K562 (cell line): ENCODE measurements around the gene WDFY2. TPM values are rescaled to one million over a fixed set of nuclear protein-coding genes. Genes with fewer than 3 reads are reported as not detected.

Experiments used
- ATAC-seq: fragments of 200-7000 bp; cut with Tn5 transposase; 3 replicates; pipeline ENCODE4 v1.9.1; 2020; ENCODE audit warnings: moderate library complexity
- BruUV-seq: library from RNA; stranded (reverse); fragments of 400-500 nt; replicated peaks from 2 replicates; lab custom pipeline; 2021; lab: Mats Ljungman, UMichigan
- CTCF ChIA-PET: fragments of 300-600 bp; formaldehyde crosslinking; extraction: SDS; loops from one replicate; lab custom pipeline; 2021; ENCODE audit warnings: low intra/inter-chr PET ratio; lab: Yijun Ruan, JAX
- POLR2A ChIA-PET: fragments of 300-600, 350-650 bp; sonication (Branson Sonifier 250); formaldehyde crosslinking; extraction: SDS; loops from one replicate; lab custom pipeline; 2021; ENCODE audit warnings: antibody characterized with exemption, inconsistent platforms; lab: Yijun Ruan, JAX
- DNase-seq, 4 experiments: peaks; one replicate each; pipeline versions ENCODE4 v3.0.0 to v3.0.0-alpha.2; 2011 to 2018; ENCODE audit warnings: low spot score in 3 of 4, mixed read lengths in 3 of 4; ENCODE audit errors: extremely low read depth in 1 of 4
- FAIRE-seq: peaks from 2 replicates; lab custom pipeline; 2011; peaks lifted over from hg19 to GRCh38; lab: Jason Lieb, UNC
- H2AFZ ChIP-seq: 2 replicates; pipeline ENCODE4 v1.6.0; 2011; ENCODE audit warnings: low read depth, low read length, control low read depth, inconsistent platforms
- H3K27ac ChIP-seq: fragments of 200-600 bp; 3 replicates; pipeline ENCODE4 v1.8.0; 2011; ENCODE audit warnings: low read depth, mild to moderate bottlenecking, control low read depth, inconsistent platforms, low read length, moderate library complexity, mixed read lengths; ENCODE audit errors: extremely low read depth
- H3K27me3 ChIP-seq, 2 experiments: fragments of 300-600 bp in 1 of 2; 2 replicates in 1 of 2; 3 replicates in 1 of 2; pipeline versions ENCODE4 v1.6.0 to v1.8.0; 2011; ENCODE audit warnings: inconsistent platforms in 2 of 2, low read length in 2 of 2, mild to moderate bottlenecking in 1 of 2, mixed read lengths in 1 of 2, moderate library complexity in 1 of 2; ENCODE audit not compliant: control insufficient read depth in 2 of 2, insufficient read depth in 2 of 2
- H3K36me3 ChIP-seq: fragments of 300-600 bp; 3 replicates; pipeline ENCODE4 v1.8.0; 2011; ENCODE audit warnings: mild to moderate bottlenecking, low read length, inconsistent platforms; ENCODE audit not compliant: control insufficient read depth, insufficient read depth
- H3K4me1 ChIP-seq, 2 experiments: fragments of 200-600 bp in 1 of 2; replicated peaks in 1 of 2; 2 replicates in 1 of 2; 3 replicates in 1 of 2; pipeline versions ENCODE4 v1.5.1 to v1.8.0; 2011; ENCODE audit warnings: inconsistent platforms in 2 of 2, low read length in 2 of 2, mild to moderate bottlenecking in 1 of 2, mixed read lengths in 1 of 2, moderate library complexity in 1 of 2; ENCODE audit not compliant: control insufficient read depth in 2 of 2, insufficient read depth in 2 of 2
- H3K4me2 ChIP-seq: 2 replicates; pipeline ENCODE4 v1.6.1; 2011; ENCODE audit warnings: low read length, control low read depth, inconsistent platforms, mixed read lengths; ENCODE audit not compliant: insufficient read depth
- H3K4me3 ChIP-seq: fragments of 200-600 bp; sonication (generic), shearing (Covaris generic); 2 replicates; pipeline ENCODE4 v1.5.1; 2016; ENCODE audit warnings: control low read depth, inconsistent platforms
- H3K79me2 ChIP-seq: fragments of 200-600 bp; 3 replicates; pipeline ENCODE4 v1.8.0; 2011; ENCODE audit warnings: low read length, inconsistent platforms; ENCODE audit not compliant: control insufficient read depth, insufficient read depth
- H3K9ac ChIP-seq, 2 experiments: 2 replicates each; pipeline versions ENCODE4 v1.6.0 to v1.6.1; 2011; ENCODE audit warnings: low read depth in 2 of 2, low read length in 2 of 2, control low read depth in 1 of 2, inconsistent platforms in 1 of 2, mild to moderate bottlenecking in 1 of 2, mixed read lengths in 1 of 2; ENCODE audit not compliant: insufficient read depth in 1 of 2
- H3K9me1 ChIP-seq: one replicate; pipeline ENCODE4 v1.6.0; 2011; ENCODE audit warnings: inconsistent platforms, mild to moderate bottlenecking, low read length, moderate library complexity; ENCODE audit not compliant: control insufficient read depth, insufficient read depth
- H3K9me3 ChIP-seq: replicated peaks from 2 replicates; pipeline ENCODE4 v1.5.1; 2011; ENCODE audit warnings: low read depth, low read length, inconsistent platforms; ENCODE audit not compliant: control insufficient read depth, insufficient read depth
- H4K20me1 ChIP-seq: replicated peaks from 2 replicates; pipeline ENCODE4 v1.6.1; 2011; ENCODE audit warnings: low read length, inconsistent platforms, mixed read lengths; ENCODE audit not compliant: control insufficient read depth, insufficient read depth
- KLF13 ChIP-seq: fragments of 450-650 bp; IDR thresholded peaks from 2 replicates; pipeline ENCODE4 v1.6.1; 2016; ENCODE audit warnings: missing genetic modification characterization, low read depth, mild to moderate bottlenecking, missing compliant biosample characterization, moderate library complexity, borderline replicate concordance
- LEF1 ChIP-seq: fragments of 450-650 bp; IDR thresholded peaks from 2 replicates; pipeline ENCODE4 v1.6.1; 2016; ENCODE audit warnings: mild to moderate bottlenecking
- MAFF ChIP-seq: IDR thresholded peaks from 2 replicates; pipeline ENCODE4 v1.6.1; 2012; ENCODE audit warnings: low read length, improper control_type of control experiment
- NELFE ChIP-seq: IDR thresholded peaks from 2 replicates; pipeline ENCODE4 v1.6.1; 2011; ENCODE audit warnings: mild to moderate bottlenecking; ENCODE audit not compliant: insufficient read depth, insufficient read length
- NR2C1 ChIP-seq, 2 experiments: fragments of 450-650 bp; IDR thresholded peaks; 2 replicates each; pipeline ENCODE4 v1.6.1; 2017; ENCODE audit warnings: mild to moderate bottlenecking in 2 of 2, antibody characterized with exemption in 1 of 2, inconsistent platforms in 1 of 2, missing compliant biosample characterization in 1 of 2, missing genetic modification characterization in 1 of 2
- RBM34 ChIP-seq: fragments of 200-400 bp; formaldehyde crosslinking; IDR thresholded peaks from 2 replicates; pipeline ENCODE4 v1.6.1; 2018; ENCODE audit warnings: low read length, borderline replicate concordance; ENCODE audit not compliant: insufficient read depth
- ZC3H11A ChIP-seq: IDR thresholded peaks from 2 replicates; pipeline ENCODE4 v1.6.1; 2012; ENCODE audit warnings: low read depth, low read length, improper control_type of control experiment
- WGBS: fragments of 100-300 bp; shearing (Covaris generic); methylation state at CpG from one replicate; pipeline ENCODE4 v1.1.6; 2016; ENCODE audit warnings: low coverage, mixed read lengths; ENCODE audit not compliant: insufficient coverage; ENCODE audit errors: missing lambda C conversion rate; 5-methylcytosine and 5-hydroxymethylcytosine counted together
- in situ Hi-C: fragments of 300-500 bp; cut with MboI; formaldehyde crosslinking; loops from 4 replicates; pipeline ENCODE4 v1.15.0; 2018; ENCODE audit warnings: inconsistent platforms, mixed read lengths
- intact Hi-C: fragments of 100-400 bp; cut with micrococcal nuclease; formaldehyde crosslinking; loops from 2 replicates; pipeline ENCODE4 v1.14.2; 2022
- polyA plus RNA-seq, 8 experiments: library from polyadenylated mRNA; depleted of rRNA in 4 of 8; stranded (reverse) in 5 of 8; unstranded in 3 of 8; fragments of >200 nt; fragmentation: Nextera tagmentation in 2 of 8; fragmentation: Illumina TruSeq in 1 of 8; extraction: Ambion mirVana in 2 of 8; extraction: Trizol in 1 of 8; gene quantifications; 2 replicates each; pipeline versions ENCODE4 v1.2.1 to v1.2.3, GENCODE V29; 2011 to 2014; ENCODE audit warnings: inconsistent platforms in 1 of 8, missing spikeins in 1 of 8
- total RNA-seq, 7 experiments: library from RNA; depleted of rRNA in 6 of 7; stranded (reverse); fragments of >200 nt in 6 of 7; fragmentation: Illumina TruSeq in 2 of 7; extraction: Trizol in 2 of 7; gene quantifications; 2 replicates each; pipeline versions ENCODE4 v1.2.1 to v1.2.3, GENCODE V29; 2011 to 2021; ENCODE audit warnings: low replicate concordance in 1 of 7
- TF ChIP-seq, protein P1 (sequence below): fragments of 250-450 bp; sonication (Bioruptor Pico); IDR thresholded peaks from 2 replicates; pipeline ENCODE4 v1.4.0; 2020; ENCODE audit warnings: mild to moderate bottlenecking
- TF ChIP-seq, protein P2 (sequence below), 2 experiments: fragments of 450-650 bp in 1 of 2; sonication (generic) in 1 of 2; formaldehyde crosslinking in 1 of 2; IDR thresholded peaks in 1 of 2; conservative IDR thresholded peaks in 1 of 2; 2 replicates each; pipeline versions ENCODE4 v1.6.1 to v1.8.1; 2016 to 2023; ENCODE audit warnings: mild to moderate bottlenecking in 2 of 2, moderate library complexity in 2 of 2, inconsistent platforms in 1 of 2, missing genetic modification reagents in 1 of 2
- TF ChIP-seq, protein P3 (sequence below), 2 experiments: fragments of 450-650 bp in 1 of 2; IDR thresholded peaks; 2 replicates each; pipeline ENCODE4 v1.6.1; 2011 to 2017; ENCODE audit warnings: low read depth in 2 of 2, antibody characterized with exemption in 1 of 2, borderline replicate concordance in 1 of 2, low read length in 1 of 2, mild to moderate bottlenecking in 1 of 2, mixed read lengths in 1 of 2; ENCODE audit not compliant: control insufficient read depth in 1 of 2
- TF ChIP-seq, protein P4 (sequence below): fragments of 200-400 bp; formaldehyde crosslinking; IDR thresholded peaks from 2 replicates; pipeline ENCODE4 v1.6.1; 2017; ENCODE audit warnings: mild to moderate bottlenecking, low read depth, low read length, moderate library complexity

The WDFY2 gene
- total and polyA plus RNA-seq, 9 of the 15 experiments (the other 6 are each of a cell fraction or from before 2014, with no cell fraction given): 0.66 to 6.4 (median 4.4) TPM

DNA sequence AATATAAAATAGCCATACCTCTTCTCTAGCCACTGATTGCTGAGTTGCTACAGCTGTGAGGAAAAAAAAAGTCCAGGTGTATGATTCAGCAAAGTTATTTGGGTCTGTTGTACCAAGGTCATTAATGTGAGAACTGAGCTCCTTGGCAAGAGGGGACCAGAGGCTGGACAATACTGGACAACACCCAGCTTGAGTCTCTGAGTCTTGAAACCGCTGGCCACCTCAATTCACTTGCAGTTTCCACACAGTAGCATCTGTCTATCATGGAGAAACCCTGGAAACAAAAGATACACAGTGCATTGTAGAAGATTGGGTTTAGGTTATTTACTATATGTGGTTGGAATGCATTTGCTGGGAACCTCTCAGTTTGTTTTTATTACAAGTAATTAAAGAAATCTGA lies 60.4 kb downstream of the WDFY2 start:
- Histone ChIP-seq H3K27me3 (no peaks in the 10 kb centered on the region), H3K4me3 (no peak overlapping the region), H3K9ac (no peak overlapping the region), H3K27ac (no peak overlapping the region), H3K4me2 (no peak overlapping the region), H2AFZ (no peak overlapping the region), H3K9me1 (no peaks in the 10 kb centered on the region), H3K79me2 (no peaks in the 10 kb centered on the region), H4K20me1 (no peaks in the 10 kb centered on the region; the same call in 1 of the 2 replicates)
- BruUV-seq: no TSS peak
- intact Hi-C loops: no loop called here
- CTCF ChIA-PET: no interaction called here
- no peak for DNase-seq
- TF ChIP-seq, protein P1, sequence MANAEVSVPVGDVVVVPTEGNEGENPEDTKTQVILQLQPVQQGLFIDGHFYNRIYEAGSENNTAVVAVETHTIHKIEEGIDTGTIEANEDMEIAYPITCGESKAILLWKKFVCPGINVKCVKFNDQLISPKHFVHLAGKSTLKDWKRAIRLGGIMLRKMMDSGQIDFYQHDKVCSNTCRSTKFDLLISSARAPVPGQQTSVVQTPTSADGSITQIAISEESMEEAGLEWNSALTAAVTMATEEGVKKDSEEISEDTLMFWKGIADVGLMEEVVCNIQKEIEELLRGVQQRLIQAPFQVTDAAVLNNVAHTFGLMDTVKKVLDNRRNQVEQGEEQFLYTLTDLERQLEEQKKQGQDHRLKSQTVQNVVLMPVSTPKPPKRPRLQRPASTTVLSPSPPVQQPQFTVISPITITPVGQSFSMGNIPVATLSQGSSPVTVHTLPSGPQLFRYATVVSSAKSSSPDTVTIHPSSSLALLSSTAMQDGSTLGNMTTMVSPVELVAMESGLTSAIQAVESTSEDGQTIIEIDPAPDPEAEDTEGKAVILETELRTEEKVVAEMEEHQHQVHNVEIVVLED: no peak
- TF ChIP-seq KLF13 (tag) (no peak), LEF1 (no peak), NELFE (no peak), ZC3H11A (no peak), NR2C1 (IDR thresholded peaks at IDR 0.05) (no peak), NR2C1 (tag; IDR thresholded peaks at IDR 0.05) (no peak), RBM34 (no peak), MAFF (no peak)
- TF ChIP-seq, protein P2, sequence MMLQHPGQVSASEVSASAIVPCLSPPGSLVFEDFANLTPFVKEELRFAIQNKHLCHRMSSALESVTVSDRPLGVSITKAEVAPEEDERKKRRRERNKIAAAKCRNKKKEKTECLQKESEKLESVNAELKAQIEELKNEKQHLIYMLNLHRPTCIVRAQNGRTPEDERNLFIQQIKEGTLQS (IDR thresholded peaks at IDR 0.05): no peak
- TF ChIP-seq, protein P2 (CRISPR knock-in tag; conservative IDR thresholded peaks at IDR 0.05): no peak
- TF ChIP-seq, protein P3, sequence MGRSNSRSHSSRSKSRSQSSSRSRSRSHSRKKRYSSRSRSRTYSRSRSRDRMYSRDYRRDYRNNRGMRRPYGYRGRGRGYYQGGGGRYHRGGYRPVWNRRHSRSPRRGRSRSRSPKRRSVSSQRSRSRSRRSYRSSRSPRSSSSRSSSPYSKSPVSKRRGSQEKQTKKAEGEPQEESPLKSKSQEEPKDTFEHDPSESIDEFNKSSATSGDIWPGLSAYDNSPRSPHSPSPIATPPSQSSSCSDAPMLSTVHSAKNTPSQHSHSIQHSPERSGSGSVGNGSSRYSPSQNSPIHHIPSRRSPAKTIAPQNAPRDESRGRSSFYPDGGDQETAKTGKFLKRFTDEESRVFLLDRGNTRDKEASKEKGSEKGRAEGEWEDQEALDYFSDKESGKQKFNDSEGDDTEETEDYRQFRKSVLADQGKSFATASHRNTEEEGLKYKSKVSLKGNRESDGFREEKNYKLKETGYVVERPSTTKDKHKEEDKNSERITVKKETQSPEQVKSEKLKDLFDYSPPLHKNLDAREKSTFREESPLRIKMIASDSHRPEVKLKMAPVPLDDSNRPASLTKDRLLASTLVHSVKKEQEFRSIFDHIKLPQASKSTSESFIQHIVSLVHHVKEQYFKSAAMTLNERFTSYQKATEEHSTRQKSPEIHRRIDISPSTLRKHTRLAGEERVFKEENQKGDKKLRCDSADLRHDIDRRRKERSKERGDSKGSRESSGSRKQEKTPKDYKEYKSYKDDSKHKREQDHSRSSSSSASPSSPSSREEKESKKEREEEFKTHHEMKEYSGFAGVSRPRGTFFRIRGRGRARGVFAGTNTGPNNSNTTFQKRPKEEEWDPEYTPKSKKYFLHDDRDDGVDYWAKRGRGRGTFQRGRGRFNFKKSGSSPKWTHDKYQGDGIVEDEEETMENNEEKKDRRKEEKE (IDR thresholded peaks at IDR 0.05; ENCODE audit: borderline replicate concordance in 1 of 2, control insufficient read depth in 1 of 2, low read depth in 2 of 2, low read length in 1 of 2): no peak
- TF ChIP-seq, protein P4, sequence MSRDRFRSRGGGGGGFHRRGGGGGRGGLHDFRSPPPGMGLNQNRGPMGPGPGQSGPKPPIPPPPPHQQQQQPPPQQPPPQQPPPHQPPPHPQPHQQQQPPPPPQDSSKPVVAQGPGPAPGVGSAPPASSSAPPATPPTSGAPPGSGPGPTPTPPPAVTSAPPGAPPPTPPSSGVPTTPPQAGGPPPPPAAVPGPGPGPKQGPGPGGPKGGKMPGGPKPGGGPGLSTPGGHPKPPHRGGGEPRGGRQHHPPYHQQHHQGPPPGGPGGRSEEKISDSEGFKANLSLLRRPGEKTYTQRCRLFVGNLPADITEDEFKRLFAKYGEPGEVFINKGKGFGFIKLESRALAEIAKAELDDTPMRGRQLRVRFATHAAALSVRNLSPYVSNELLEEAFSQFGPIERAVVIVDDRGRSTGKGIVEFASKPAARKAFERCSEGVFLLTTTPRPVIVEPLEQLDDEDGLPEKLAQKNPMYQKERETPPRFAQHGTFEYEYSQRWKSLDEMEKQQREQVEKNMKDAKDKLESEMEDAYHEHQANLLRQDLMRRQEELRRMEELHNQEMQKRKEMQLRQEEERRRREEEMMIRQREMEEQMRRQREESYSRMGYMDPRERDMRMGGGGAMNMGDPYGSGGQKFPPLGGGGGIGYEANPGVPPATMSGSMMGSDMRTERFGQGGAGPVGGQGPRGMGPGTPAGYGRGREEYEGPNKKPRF: no peak
- TF ChIP-seq, all 486 proteins: peak for 0
- ATAC-seq: no peak; the same call in 2 of the 3 replicates
- Histone ChIP-seq H3K36me3 (no peaks in the 10 kb centered on the region), H3K4me1 (no peaks in the 10 kb centered on the region), H3K9me3 (no peaks in the 10 kb centered on the region)
- POLR2A ChIA-PET: interaction anchor here (0.6 kb wide), 1 partner anchor 74 kb away, joined by 3 read pairs; no protein-coding TSS in a partner anchor
- FAIRE-seq: no peak
- 25% methylated on average over 1 of the region's 1 CpG for WGBS
- in situ Hi-C loops: no loop called here
